ENCODE measurements around the gene INO80.
"Not testable (repeated sequence)": the region's sequence is repeated elsewhere in the genome, so short reads cannot be mapped to it uniquely, and the experiment has no call there.

The INO80 gene

DNA sequence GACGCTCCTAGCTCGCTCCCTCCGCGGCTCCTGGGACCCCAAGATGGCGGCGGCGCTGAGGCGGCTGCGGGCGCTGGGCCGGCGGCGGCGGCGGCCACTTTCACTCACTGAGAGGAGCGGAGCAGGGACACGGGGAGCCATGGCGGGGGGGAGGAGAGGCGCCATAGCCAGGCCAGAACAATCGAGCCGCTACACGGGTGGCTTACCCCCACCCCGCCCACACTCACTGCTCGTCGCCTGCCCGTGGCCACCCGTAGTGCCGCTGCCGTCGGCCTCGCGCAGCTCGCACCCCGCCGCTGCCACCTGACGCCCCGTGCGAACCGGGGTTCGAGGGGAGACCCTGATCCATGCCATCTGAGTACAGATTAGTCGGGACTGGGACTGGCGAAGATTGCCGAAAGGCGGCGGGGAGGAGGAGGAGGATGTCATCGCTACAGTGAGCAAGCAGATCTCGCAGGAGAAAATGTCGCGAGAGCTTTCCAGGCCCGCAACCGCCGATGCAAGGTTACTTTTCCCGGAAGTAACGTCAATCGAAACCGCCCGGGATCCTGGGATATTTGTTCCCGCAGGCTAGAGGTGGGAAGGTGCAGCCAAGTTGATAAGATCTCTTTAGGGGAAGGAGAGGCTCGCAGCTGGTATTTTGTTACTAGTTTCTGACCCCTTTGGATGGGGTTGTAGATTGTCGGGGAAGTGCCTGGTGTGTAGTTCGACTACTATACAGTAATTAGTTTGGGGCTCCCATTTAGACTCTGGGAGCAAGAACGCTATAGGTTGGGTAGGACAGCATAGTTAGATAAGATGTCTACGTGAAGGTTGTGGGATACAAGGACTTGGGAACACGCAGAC lies at the start of gene INO80:
TSS of gene INO80 (minus strand) at position 165 of the 846 bp plus-strand sequence. CDS start 19,970 bp downstream, outside the sequence.
- peak; percentile 94 for DNase-seq

DNA sequence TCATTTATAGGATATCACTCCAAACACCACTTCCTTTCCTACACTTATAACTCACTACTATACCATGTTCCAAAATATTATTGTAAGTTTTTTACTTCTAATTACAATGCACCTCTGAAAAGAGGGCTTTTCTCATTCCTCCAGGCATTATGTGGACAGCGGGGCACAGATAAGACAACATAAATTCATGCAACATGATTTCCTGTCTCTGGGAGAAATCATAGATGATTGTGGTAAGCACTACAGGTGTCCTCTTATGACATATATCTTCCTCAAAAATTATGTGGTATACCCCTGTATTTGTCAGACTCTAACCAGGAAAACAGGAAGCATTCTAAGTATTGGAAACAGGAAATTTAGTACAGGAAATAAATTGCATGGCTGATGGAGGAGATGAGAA lies 45.7 kb upstream of the INO80 start:
- no peak for DNase-seq

- DNase-seq, result no peak
These were observed 45.3 kb upstream of the INO80 start for GRCh38 chr15:41161336-41161735.

DNA sequence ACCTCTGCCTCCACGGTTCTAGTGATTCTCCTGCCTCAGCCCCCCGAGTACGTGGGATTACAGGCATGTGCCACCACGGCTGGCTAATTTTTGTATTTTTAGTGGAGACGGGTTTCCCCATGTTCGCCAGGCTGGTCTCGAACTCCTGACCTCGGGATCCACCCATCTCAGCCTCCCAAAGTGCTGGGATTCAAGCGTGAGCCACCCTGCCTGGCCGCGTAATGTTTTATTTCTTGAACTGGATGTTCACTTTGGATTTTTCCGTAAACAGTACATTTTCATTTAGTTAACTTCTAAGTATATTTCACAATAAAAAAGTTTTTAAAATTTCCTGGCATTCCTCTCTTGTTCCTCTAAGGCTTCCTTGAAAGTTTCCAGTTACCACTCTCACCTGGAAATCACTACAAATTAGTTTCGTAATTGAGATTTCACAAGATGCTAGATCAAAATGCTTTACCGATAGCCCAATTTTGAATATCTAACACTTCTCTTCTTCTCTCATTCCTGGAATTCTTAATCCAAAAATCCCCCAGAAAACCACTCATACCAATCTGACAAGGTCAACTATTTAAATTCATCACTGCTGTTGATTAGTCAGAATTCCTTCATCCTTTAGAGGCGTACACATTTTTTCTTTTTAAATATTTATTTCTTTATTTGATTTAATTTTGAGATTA lies 44.7 kb upstream of the INO80 start:
- DNase-seq, result peak; percentile 57

- DNase-seq, result no peak
These were observed 38.3 kb upstream of the INO80 start for GRCh38 chr15:41154412-41154811.

DNA sequence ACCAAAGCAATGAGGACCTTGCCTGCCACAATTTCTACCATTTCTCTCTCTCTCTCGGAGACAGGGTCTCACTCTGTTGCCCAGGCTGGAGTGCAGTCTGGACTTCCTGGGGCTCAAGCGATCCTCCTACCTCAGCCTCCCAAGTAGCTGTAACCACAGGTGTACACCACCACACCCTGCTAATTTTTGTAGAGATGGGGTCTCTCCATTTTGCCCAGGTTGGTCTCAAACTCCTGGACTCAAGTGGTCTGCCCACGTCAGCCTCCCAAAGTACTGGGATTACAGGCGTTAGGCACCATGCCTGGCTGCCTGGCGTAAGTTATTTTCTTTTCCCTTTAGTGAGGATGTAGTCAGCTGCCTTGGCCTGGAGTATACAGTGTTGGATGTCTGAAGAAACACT lies 37.7 kb upstream of the INO80 start:
- no peak for DNase-seq

GRCh38 chr15:41151451-41152005 lies 35.4 kb upstream of the INO80 start:
- no peak for DNase-seq

- no peak for DNase-seq
These were observed 34.2 kb upstream of the INO80 start for GRCh38 chr15:41150279-41150678.

DNA sequence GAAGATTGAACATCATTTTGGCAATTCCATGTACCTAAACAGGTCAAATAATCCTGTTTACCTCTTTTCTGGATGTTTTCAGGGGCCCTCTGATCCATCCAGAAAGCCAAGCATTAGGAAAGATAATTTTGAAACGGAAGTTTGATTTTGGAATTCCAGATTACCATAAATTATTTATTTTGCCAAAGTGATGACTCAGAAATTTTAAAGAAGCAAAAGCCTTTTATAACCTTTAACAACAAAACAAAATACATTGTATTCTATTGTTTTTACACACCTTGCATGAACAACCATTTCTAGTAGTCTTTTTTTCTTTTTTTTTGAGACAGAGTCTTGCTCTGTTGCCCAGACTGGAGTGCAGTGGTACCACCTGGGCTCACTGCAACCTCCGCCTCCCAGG lies 32.0 kb upstream of the INO80 start:
- no peak for DNase-seq

DNA sequence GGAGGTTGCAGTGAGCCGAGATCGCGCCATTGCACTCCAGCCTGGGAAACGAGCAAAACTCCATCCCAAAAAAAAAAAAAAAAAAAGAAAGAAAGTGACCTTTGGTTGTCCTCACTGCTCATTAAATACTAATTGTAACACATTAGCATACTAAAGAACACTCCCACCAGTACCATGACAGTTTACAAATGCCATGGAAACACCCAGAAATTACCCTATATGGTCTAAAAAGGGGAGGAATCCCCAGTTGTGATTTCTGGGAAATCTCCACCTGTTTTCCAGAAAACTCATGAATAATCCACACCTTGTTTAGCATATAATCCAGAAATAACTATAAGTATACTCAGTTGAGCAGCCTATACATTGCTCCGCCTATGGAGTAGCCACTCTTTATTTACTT lies 23.5 kb upstream of the INO80 start:
- DNase-seq, result no peak

DNA sequence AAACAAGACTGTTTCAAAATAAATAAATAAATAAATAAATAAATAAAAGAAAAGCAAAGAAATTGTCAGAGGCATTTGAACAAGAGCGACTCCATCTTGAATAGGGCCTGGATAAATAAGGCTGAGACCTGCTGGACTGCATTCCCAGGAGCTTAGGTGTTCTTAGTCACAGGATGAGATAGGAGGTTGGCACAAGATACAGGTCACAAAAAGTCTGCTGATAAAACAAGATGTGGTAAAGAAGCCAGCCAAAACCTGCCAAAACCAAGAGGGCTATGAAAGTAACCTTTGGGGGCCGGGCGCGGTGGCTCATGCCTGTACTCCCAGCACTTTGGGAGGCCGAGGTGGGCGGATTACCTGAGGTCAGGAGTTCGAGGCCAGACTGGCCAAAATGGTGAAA lies 23.0 kb upstream of the INO80 start:
- not testable (repeated sequence) for DNase-seq

DNA sequence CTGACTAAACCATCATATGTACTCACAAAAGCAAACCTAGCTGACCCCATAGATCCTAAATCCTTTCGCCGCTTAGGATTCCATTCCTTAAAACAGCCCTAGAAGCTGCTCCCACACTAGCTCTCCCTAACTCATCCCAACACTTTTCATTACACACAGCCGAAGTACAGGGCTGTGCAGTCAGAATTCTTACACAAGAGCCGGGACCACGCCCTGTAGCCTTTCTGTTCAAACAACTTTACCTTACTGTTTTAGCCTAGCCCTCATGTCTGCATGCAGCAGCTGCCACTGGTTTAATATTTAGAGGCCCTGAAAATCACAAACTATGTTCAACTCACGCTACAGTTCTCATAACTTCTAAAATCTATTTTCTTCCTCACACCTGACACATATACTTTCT lies 19.5 kb upstream of the INO80 start:
- not testable (repeated sequence) for DNase-seq

DNA sequence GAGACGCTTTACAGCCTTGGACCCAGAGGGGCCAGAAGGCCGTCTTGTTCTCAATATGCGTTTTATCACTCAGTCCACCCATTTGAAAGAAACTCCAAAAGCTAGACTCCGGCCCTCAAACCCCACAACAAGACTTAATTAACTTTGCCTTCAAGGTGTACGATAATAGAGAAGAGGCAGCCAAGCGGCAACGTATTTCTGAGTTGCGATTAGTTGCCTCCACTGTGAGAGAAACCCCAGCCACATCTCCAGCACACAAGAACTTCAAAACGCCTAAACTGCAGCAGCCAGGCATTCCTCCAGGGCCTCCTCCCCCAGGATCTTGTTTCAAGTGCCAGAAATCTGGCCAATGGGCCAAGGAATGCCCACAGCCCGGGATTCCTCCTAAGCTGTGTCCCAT lies 17.4 kb upstream of the INO80 start:
- no peak for DNase-seq

DNA sequence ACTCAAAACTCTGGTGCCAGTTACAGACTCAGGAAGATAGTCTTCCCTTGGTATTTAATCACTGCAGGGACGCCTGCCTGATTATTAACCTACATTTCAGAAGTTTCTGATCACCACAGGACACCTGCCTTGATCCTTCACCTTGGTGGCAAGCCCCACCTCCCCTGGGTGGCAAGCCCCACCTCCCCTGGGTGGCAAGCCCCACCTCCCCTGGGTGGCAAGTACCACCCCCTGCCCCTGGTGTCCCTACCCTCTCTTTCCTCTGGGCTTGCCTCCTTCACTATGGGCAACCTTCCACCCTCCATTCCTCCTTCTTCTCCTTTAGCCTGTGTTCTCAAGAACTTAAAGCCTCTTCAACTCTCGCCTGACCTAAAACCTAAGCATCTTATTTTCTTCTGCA lies 16.0 kb upstream of the INO80 start:
- not testable (repeated sequence) for DNase-seq

GRCh38 chr15:41128174-41128902 lies 12.3 kb upstream of the INO80 start:
- no peak for DNase-seq

GRCh38 chr15:41125931-41126642 lies 10.0 kb upstream of the INO80 start:
- DNase-seq, result no peak

- DNase-seq, result no peak
These were observed 9.1 kb upstream of the INO80 start for GRCh38 chr15:41125063-41125669.

GRCh38 chr15:41124058-41124457 lies 8.0 kb upstream of the INO80 start:
- DNase-seq, result no peak

DNA sequence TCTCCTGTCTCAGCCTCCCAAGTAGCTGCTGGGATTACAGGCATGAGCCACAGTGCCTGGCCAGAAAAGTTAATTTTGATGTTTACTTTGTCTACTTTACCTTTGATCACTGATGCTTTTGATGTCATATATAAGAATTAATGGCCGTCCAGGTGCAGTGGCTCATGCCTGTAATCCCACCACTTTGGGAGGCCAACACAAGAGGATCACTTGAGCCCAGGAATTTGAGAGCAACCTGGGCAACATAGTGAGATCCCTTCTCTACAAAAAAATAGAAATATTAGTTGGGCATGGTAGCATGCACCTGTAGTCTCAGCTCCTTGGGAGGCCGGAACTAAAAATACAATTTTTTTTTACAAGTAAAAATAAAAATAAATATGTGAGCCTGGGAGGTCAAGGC lies 6.8 kb upstream of the INO80 start:
- no peak for DNase-seq

- DNase-seq, result no peak
These were observed 5.9 kb upstream of the INO80 start for GRCh38 chr15:41121951-41122350.

- DNase-seq, result no peak
These were observed 827 bp upstream of the INO80 start for GRCh38 chr15:41116962-41117252.

DNA sequence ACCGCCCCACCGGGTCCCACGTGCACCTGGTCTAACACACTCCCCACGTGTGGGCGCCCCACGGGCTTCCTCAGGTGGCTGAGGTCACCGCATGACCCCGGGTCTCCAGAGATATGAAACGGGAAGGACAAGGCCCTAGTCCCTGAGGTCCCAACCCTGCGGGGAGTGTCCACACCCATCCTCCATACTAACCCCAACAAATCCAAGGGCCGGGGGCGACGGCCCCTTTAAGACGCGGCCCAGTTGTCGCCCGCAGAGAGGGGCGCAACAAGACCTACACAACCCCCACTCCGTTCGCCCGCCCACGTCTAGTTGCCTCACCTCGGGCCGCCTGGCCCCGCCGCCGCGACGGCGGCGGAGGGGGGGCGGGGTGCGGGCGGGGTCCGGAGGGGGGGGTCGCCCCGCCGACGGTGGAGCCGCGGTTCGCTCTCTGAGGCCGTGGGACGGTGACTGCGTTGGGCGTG lies 396 bp downstream of the INO80 start:
- peak; percentile 50 for DNase-seq
